ENCODE data around the gene NETO2.

- TF ChIP-seq HCFC1 (IDR thresholded peaks at IDR 0.05; ENCODE audit: low read depth, low read length) = no peak
- no peak for TF ChIP-seq ATRX (CRISPR knock-in tag; IDR thresholded peaks at IDR 0.05; ENCODE audit: borderline replicate concordance)
- no peak for TF ChIP-seq PCBP2 (optimal IDR thresholded peaks at IDR 0.05; ENCODE audit: low read depth, low read length, poor library complexity, severe bottlenecking)
- TF ChIP-seq POLR2A (IDR thresholded peaks at IDR 0.05; ENCODE audit: insufficient read depth in 1 of 2, low read depth in 2 of 2, low read length in 2 of 2) = no peak
- no peak for TF ChIP-seq ZNF660 (CRISPR knock-in tag; IDR thresholded peaks at IDR 0.05; ENCODE audit: borderline replicate concordance, low read depth)
- TF ChIP-seq MAZ (IDR thresholded peaks at IDR 0.05; ENCODE audit: borderline replicate concordance, low read depth, low read length) = no peak
- TF ChIP-seq MAZ (CRISPR knock-in tag; IDR thresholded peaks at IDR 0.05; ENCODE audit: low read depth) = no peak
- TF ChIP-seq ZNF646 (CRISPR knock-in tag; IDR thresholded peaks at IDR 0.05) = no peak
- no peak for TF ChIP-seq ZSCAN30 (CRISPR knock-in tag; IDR thresholded peaks at IDR 0.05)
- TF ChIP-seq PTBP1 (IDR thresholded peaks at IDR 0.05; ENCODE audit: low read depth, low read length, poor library complexity, severe bottlenecking) = no peak
- TF ChIP-seq ZNF503 (CRISPR knock-in tag; IDR thresholded peaks at IDR 0.05) = no peak
Measured at GRCh38 chr16:47175152-47175551, 31.4 kb upstream of the NETO2 start.

All from HepG2 (cell line).